RKO (cell line): ENCODE data around the gene NDC80.
"Not testable (repeated sequence)": the region's sequence is repeated elsewhere in the genome, so short reads cannot be mapped to it uniquely, and the experiment has no call there.

ENCODE experiments used
- DNase-seq: peaks from one replicate; pipeline ENCODE4 v3.0.0-alpha.2; 2016; ENCODE audit warnings: low spot score

The NDC80 gene

DNA sequence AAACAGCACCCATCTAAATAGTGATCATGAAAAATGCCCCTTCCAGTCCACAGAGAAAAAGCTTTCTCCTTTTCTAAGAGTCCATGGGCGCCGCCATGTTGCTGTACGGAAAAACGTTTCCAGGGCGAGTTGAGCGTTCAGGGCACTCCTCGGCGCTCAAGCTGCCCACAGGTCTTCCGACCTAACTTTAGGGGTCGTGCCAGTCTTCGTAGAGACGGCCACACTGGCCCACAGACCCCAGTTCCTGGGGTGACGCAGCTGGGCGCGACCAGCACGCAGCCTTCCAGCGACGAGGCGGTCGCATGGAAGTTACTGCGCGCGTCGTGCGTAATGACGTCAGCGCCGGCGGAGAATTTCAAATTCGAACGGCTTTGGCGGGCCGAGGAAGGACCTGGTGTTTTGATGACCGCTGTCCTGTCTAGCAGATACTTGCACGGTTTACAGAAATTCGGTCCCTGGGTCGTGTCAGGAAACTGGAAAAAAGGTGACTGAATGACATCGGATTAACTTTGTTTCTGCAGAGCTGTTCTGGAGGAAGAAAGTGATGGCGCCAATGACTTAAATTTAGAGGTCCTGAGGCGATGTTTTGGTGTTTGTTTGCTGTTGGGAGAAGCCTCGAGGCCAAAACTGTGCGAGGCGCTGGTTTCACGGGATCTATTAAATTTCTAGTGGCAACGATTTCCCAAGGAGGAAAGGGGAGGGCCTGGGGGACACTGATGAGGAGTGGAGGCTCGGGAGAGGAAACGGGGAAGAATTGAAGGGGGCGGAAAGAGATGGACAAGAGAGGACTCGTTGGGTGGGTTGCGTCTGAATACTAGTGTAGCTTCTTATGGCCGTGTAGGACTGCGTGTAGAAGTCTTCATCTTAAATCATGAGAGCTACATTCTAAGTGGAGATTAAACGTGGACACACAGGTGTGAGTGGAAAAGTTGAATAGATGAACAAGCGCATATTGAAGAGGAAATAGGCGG is at the start of gene NDC80, which contains the start of gene METTL4:
TSS of gene NDC80 (plus strand) at position 358 of the 971 bp plus-strand sequence. CDS start 1,429 bp downstream, outside the sequence.
TSS of gene METTL4 (minus strand) at position 306 of the 971 bp plus-strand sequence. CDS start 4,289 bp downstream, outside the sequence.
- peak; percentile 92 for DNase-seq

GRCh38 chr18:2522112-2522511 is 49.2 kb upstream of the NDC80 start:
- no peak for DNase-seq

- DNase-seq = not testable (repeated sequence)
These were observed 46.6 kb upstream of the NDC80 start for GRCh38 chr18:2524794-2525198.

GRCh38 chr18:2526329-2526728 is 45.0 kb upstream of the NDC80 start:
- no peak for DNase-seq

GRCh38 chr18:2529154-2529553 is 42.2 kb upstream of the NDC80 start:
- no peak for DNase-seq

GRCh38 chr18:2531751-2532150 is 39.6 kb upstream of the NDC80 start:
- no peak for DNase-seq

- DNase-seq = no peak
These were observed 38.6 kb upstream of the NDC80 start for GRCh38 chr18:2532797-2533196.

GRCh38 chr18:2534906-2535305 is 36.5 kb upstream of the NDC80 start:
- DNase-seq = no peak

DNA sequence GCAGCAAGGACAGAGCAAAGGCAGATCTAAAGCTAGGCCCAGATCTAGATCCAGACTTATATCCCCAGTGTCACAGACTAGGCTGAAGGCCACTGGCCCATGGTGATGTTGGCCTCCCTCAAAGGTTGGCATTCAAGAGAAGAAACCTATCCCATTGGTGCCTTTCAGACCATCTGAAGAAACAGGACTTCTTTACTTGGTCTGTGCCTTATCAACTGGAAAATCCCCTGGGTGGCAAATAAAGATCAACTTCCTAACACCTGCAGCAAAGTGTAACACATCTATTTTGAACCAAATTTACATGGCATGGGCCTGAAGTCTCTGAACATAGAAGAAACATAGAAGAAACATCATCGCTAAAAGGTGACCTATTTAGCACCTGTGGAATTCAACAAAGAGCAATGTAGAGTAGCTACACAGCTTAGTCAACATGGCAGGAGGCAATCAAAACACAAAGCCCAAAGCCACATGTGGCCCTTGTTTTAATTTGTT is 35.9 kb upstream of the NDC80 start:
- DNase-seq = no peak

DNA sequence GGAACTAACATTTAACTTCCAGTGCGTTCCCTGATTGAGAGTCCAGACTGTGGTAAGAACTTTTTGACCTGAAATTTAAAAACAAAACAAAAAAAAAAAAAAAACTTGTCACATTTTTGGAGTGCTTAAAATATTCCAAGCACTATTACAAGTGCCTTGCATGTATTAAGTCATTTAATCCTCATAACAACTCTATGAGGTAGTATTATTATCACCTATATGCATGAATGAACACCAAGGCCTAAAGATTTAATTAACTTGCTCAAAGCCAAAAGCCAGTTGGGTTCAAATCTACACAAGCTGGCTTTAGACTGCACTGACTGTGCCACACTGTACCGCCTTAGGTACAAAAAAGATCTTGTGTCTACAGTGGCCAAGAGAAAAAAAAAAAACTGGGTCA is 35.3 kb upstream of the NDC80 start:
- DNase-seq = no peak

DNA sequence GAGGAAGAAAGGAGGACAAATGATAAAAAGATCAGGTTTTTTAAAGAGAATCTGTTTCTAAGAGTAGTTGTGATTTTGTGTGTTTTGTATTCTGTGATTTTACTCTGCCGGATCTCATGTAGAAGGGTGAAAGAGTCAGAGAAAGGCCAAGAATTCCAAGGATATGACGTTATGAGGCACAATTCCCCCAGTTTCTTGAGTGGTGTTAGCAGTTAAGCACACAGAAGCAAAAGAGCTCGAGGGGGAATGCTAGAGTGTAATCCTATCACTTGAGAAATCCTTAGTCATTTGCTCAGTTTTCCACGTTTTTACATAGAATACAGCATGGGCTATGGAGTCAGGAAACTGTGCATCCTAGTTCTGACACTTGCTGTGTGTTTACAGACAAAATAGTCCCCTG is 34.9 kb upstream of the NDC80 start:
- no peak for DNase-seq

GRCh38 chr18:2537296-2537695 is 34.1 kb upstream of the NDC80 start:
- no peak for DNase-seq

DNA sequence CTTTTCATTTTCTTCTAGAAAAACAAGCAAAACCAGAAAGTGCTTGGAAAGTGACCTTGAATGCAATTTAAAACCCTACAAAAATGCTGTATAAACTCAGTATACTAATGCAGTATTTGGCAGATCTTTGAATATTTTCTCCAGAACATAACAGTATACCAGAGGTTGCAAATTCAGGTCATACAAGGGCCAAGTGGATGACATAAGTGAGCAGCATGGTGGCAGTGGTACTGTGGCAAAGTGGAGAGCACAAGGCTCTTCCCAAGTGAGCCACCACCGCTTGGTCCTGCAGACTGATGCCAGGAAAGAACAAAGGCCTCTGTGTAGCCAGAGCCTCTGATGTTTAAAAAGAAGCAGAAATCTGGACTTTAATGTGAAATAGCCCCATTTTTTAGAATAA is 33.1 kb upstream of the NDC80 start:
- DNase-seq = no peak

DNA sequence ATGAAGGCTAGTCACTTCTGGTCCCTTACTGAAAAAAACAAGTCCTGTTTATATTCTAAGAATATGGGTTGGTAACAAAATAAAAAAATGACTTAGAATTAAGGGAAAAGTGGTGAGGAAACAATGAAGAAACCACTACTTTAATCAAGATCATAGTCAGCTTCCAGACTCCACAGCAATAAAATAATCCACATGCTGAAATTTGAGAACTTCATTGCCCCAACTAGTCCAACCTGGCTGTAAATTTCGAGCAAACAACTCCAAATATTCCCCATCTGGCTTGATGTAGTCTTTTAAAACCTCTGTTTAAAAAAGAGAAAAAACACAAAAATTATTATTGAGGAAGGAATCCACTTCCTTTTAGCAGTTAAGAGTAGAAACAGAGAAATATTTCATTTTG is 32.5 kb upstream of the NDC80 start:
- no peak for DNase-seq

DNA sequence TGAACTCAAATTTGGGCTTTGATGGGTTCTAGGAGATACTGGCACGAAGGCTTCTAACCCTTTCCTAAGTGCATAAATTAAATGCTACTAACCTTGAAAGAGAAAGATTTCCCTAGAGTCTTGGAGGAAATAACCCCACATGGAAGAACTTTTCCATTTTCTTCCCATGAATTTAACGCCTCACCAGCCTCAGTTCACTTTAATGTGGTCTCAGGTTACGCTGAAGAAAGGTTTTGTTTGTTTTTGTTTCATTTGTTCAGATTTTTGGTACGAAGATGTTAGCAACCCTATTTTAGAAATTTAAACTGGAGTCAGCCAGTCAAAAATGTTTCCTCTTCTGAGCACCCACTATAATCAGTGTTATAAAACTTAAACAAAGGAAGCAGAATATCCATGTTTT is 30.8 kb upstream of the NDC80 start:
- no peak for DNase-seq

GRCh38 chr18:2541925-2542563 is 29.3 kb upstream of the NDC80 start:
- DNase-seq = peak; percentile 79

DNA sequence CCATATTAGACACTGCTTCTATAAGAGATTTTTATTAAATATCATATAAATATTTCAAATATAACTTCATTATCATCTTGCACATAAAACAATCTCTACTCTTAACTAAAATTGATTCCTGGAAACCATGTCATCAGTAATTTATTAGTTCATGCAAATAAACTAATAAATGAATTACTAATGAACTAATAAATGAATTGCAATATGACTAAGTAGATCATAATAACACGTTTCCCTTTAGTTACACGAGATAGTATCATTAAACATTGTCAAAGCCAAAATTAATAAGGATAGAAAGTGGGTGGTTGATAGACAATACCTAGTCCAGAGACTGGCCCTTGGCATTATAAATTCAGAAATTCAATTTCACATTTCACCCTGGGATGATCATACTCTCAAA is 26.2 kb upstream of the NDC80 start:
- no peak for DNase-seq

GRCh38 chr18:2547477-2548087 is 23.8 kb upstream of the NDC80 start:
- DNase-seq = peak; percentile 68

- no peak for DNase-seq
These were observed 21.9 kb upstream of the NDC80 start for GRCh38 chr18:2549462-2549861.

- no peak for DNase-seq
These were observed 19.9 kb upstream of the NDC80 start for GRCh38 chr18:2551425-2551824.

GRCh38 chr18:2554696-2555095 is 16.7 kb upstream of the NDC80 start:
- no peak for DNase-seq

DNA sequence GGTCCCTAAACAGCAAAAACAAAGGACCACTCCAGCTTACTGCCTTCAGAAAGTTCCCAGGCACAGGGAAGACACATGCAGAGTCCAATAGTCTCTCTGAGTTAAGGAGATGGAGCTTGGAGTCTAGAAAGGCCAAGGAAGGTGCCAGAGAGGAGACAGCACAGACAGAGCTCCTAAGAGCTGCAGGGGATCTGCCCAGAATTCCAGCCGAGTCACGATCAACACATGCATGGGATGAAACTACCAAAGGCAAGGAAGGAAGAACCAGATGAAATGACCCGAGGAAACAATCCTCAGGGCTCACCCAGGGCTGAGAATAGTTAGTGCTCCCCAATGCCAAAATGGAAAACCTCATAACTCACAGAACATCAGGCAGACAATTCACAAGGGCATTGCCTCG is 15.5 kb upstream of the NDC80 start:
- DNase-seq = no peak

DNA sequence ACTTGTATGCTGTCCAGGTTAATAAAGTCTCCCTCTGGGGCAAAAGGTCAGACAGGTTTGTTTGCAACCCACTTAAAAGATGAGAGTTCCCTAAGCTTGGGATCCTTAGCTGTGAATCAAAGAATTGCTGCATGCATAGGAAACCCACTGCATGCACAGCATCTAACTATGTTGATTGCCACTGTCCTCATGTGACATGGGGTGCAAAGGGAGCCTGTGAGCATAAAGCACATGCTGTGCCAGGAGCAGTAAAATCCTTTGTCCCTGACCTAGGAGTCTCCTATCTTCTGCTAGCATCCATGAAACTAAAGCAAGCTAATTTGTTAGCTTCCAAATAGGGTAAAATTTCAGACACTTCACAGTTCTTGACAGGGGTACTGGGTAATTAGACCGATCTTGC is 13.8 kb upstream of the NDC80 start:
- DNase-seq = no peak
